Smooth muscle cell of the coronary artery (primary cell): Measurements from ENCODE around the gene DRC3. TPM values are rescaled to one million over a fixed set of nuclear protein-coding genes. Genes with fewer than 3 reads are reported as not detected.

Experiments used
- total RNA-seq: library from RNA; depleted of rRNA; stranded (reverse); fragments of >200 nt; gene quantifications from 2 replicates; pipeline ENCODE4 v1.2.3, GENCODE V29; 2014; ENCODE audit warnings: low replicate concordance

The DRC3 gene, protein sequence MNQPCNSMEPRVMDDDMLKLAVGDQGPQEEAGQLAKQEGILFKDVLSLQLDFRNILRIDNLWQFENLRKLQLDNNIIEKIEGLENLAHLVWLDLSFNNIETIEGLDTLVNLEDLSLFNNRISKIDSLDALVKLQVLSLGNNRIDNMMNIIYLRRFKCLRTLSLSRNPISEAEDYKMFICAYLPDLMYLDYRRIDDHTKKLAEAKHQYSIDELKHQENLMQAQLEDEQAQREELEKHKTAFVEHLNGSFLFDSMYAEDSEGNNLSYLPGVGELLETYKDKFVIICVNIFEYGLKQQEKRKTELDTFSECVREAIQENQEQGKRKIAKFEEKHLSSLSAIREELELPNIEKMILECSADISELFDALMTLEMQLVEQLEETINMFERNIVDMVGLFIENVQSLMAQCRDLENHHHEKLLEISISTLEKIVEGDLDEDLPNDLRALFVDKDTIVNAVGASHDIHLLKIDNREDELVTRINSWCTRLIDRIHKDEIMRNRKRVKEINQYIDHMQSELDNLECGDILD
- total RNA-seq: 0.83 and 3.0 TPM in 2 replicates

DNA sequence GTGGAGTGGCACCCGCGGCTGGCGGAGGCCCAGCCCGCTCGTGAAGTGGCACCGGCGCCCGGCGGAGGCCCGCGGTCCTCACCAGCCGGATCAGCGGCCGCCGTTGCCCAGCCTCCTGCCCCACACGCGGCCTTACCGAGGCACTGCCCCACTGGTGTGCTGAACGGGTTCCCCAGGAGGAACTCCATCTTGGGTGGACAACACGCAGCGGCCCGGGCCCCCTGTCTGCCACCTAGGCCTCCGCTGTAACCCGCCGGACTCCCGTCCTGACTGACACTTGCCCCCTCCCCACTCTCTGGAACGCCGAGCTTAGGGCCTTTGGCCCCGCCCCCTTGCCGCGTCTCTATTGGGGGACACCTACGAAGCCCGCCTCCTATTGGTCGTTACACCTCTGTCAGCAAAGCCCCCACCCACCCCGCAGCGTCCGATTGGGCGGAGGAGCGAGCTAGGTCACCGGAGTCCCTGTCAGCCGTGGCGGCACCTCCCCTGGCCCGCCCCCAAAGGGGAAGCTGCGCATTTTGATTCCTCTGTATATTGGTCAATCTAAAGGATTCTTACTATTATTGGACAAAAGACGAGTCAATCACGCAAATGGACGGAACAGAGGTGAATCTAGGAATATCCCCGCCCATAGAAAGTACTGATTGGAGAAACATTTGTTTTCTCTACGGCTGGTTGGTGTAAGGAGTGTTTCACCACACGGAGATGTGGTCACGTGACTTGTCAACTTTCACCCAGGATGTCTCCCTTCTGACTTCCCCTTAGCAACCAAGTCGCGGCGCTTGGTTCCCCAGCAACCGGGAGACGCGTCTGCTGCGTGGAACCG is at the start of gene DRC3, which contains the start of gene TOM1L2:
DRC3 (plus strand) TSS at position 737 of the 826 bp plus-strand sequence. CDS start 4,737 bp downstream, outside the sequence.
TOM1L2 (minus strand) TSS at position 275 of the 826 bp plus-strand sequence; CDS start at position 188, 87 bp downstream.

DNA sequence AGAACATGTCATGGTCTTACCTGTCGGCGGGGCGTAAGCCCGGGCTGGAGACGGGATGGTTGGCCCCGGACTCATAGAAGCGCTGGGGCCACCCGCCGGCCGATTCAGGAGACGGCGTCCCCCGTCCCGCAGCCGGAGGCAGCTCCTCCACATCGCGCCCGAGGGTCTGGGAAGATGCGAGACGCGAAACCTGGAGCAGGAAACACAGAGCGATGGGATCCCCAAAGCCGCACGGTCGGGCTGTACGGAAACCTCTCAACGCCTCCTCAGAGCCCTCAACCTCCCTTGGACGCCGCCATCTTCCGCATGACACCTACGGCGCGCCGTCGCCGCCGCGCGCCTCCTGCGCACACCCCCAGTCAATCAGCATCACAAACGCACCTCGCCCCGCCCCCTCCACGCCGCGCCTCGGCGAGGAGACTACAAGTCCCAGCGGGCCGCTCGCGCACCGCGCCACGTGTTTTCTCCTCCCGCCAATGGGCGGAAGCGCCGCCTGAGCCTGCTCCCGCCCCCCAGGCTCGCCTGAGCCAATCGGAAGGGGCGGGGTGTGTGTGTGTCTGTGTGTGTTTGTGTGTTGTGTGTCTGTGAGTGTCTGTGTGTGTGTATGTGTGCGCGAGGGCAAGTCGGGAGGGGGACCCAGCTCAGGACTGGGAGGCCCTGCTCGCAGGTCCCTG is 66.3 kb downstream of the DRC3 start, which contains the start of the genes ATPAF2 and GID4:
ATPAF2 (minus strand) TSS at position 308 of the 674 bp plus-strand sequence; CDS start at position 153, 155 bp downstream.
GID4 (plus strand) TSS at position 548 of the 674 bp plus-strand sequence; CDS start at position 605, 57 bp downstream.

Other genes starting within 250 kb of the DRC3 start
- 39.4 and 42.0 TPM in 2 replicates for gene SREBF1, start 135.9 kb upstream of the DRC3 start, total RNA-seq
- 26.7 and 30.3 TPM in 2 replicates for gene TOM1L2, start 462 bp upstream of the DRC3 start, total RNA-seq
- gene ATPAF2, start 66.3 kb downstream of the DRC3 start, total RNA-seq: 15.8 and 16.5 TPM in 2 replicates
- gene GID4, start 66.5 kb downstream of the DRC3 start, total RNA-seq: 4.2 and 8.9 TPM in 2 replicates
- gene DRG2, start 115.1 kb downstream of the DRC3 start, total RNA-seq: 31.0 and 35.0 TPM in 2 replicates
- gene MYO15A, start 135.9 kb downstream of the DRC3 start, total RNA-seq: 0.53 and 1.6 TPM in 2 replicates
- 99.0 and 115 TPM in 2 replicates for gene ALKBH5, start 211.0 kb downstream of the DRC3 start, total RNA-seq